GM18517 (cell line): ENCODE data around the gene RPAP3.
A peak's percentile ranks its signal among the peaks of the same experiment; 100 is the strongest.
"Not testable (repeated sequence)": the region's sequence is repeated elsewhere in the genome, so short reads cannot be mapped to it uniquely, and the experiment has no call there.

ENCODE experiments used
- ATAC-seq: cut with Tn5 transposase; IDR thresholded peaks from one replicate; pipeline ENCODE4 v1.9.1; 2021; ENCODE audit warnings: mild to moderate bottlenecking, moderate library complexity; ENCODE audit not compliant: unreplicated experiment

RPAP3 gene

DNA sequence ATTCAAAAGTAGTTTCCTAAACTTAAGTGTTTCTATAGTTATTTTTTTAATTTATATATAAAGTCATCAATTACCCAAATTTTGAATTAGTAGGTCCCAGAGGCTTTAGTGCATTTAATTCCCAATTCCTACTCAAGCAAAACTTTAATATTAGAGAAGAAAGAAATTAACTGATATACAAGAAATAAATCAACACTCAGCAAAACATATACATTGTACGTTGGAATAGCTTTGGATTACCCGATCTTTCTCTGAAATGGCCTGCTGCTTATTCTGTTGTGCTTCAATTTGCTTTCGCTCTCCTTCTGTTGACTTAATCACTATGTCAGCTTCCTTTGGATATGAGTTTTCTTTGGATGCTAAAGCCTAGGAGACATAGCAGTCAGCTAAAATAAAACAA, 18.2 kb downstream of the RPAP3 start:
- ATAC-seq = no peak

DNA sequence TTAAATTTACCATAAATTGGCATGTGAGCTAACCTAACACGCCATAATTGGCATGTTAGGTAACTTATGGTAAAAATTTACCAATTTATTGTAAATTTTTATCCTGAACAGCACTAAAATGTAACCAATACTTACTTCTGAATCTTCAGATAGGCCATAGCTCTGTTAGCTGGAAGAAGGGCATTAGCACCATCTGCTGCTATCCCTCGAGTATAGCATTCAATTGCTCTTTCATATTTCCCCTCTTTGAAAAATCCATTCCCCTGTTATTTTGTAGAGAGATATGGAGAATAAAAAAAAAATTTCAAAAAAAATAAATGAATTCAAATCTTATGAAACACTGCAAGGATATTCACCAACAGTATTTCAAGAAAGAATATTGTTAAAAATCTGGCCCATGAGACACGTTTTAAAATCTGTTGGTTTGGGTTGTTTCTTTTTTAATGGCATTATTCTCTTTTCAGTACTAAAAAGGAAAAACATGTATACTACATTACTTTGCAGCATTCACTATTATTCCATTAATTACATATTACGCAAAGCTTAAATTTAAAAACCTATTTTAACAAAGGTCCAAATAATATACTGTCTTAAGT, 19.1 kb downstream of the RPAP3 start:
- ATAC-seq = no peak

DNA sequence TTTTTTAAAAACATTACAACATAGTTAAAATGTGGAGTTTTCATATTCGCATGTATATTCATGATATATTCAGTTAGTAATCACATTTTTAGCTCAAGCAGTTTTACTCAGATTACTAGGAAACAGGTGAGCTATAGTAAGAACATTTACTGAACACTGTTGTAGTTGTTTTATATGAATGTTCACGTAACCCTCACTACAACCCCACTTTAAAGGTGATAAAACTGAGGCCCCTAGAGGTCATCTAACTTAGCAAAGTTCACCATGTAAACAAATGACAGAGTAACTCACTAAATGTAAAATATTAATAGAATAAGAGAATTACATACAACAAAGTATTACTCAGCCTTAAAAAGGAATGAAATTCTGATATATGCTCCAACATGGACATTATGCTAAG, 26.0 kb downstream of the RPAP3 start:
- no peak for ATAC-seq

DNA sequence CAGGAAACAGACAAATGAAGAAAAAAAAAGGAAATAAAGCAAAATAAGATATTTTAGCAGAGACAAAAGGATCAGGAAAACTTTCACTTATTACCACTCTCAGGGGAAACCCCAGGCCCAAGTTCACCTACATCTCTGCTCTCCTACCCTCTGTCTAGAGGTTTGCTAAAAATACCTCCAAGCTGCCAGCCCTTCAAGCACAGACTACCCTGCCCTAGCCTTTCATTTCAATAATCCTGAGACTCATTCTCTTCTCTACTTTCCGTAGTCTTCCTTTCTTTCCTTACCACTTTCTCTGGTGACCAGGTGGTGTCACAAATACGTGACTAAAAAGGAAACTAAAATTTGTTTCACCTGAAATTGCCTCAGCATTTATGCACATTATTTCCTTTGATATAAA, 33.8 kb downstream of the RPAP3 start:
- no peak for ATAC-seq

DNA sequence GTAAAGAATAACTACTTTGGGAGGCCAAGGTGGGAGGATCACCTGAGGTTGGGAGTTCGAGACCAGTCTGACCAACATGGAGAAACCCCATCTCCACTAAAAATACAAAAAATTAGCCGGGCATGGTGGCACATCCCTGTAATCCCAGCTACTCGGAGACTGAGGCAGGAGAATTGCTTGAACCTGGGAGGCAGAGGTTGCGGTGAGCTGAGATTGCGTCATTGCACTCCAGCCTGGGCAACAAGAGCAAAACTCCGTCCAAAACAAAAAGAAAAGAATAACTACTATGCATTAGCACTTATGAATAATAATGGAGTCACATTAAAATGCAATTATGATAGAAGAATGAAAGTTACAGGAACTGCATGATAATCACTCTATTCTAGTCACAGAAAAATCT, 37.9 kb downstream of the RPAP3 start:
- not testable (repeated sequence) for ATAC-seq

DNA sequence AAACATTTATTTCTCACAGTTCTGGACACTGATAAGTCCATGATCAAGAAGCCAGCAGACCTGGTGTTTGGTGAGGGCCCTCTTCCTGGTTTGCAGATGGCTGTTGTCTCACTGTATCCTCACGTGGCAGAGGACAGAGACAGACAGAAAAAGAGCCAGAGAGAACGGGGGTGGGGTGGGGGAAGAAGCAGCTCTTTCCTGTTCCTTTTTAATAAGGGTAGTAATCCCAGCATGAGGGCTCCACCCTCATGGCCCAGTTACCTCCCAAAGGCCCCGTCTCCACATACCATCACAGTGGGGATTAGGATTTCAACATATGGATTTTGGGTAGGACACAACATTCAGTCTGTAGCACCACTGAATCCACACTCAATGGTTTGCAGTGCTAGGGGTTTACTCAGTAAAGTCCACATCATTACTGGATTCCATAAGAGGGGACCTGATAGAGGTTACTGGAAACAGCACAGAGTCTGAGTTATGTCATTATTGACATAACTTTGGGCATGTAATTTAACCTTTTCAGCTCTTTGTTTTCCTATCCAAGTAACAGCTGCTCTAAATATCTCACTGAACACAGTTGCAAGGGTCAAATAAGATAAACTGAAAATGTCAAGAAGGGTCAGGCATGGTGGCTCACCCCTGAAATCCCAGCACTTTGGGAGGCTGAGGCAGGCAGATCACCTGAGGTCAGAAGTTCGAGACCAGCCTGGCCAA, 53.2 kb downstream of the RPAP3 start:
- ATAC-seq = no peak

DNA sequence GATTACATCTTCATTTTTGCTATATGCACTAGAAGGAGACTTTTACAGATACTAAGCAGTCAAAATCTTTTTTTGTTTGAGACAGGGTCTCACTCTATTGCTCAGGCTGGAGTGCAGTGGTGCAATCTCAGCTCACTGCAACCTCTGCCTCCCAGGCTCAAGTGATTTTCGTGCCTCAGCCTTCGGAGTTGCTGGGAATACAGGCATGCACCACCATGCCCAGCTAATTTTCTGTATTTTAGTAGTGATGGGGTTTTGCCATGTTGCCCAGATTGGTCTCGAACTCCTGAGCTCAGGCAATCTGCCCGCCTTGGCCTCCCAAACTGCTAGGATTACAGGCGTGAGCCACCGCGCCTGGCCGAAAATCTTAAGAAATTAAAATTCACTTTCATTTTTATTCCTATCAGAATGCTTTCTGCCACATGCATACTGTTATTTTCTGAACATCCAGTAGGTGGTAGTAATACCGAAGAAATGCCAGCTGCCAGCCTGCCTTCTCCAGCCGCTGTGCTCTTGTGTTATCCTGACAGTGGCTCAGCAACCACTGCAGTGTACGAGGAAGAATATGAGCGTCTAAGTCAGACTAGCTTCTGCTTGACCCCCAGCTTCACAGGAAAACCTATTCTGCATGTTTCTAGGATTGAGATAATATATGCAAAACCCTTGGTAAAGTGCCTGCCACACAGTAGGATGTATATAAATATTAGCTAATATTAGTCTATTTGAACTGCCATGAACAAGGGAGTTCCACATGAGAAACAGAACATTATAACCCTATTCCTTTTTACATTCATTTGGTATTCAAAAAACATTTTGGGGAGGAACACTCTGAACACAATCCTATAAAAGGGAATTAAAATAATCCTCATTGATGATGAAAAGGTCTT, 54.2 kb downstream of the RPAP3 start:
- ATAC-seq = peak; percentile 64

DNA sequence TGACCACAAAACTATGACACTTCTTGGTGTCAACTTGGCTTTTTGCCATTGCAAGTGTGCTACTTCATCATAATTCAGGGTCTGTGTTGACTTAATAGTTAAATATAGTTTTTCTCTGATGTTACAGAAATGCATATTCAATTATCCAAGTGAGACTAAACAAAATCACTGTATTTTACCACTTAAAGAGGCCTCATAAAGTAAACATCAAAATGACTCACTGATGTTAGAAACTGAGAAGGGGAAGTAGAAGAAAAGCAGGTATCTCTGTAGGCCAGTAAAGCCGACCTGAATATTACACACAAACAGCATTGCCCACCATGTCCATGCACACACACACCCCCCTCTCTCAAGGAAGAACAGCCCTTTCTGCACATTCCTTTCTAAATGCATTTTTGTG, 55.4 kb downstream of the RPAP3 start:
- ATAC-seq = peak; percentile 84

DNA sequence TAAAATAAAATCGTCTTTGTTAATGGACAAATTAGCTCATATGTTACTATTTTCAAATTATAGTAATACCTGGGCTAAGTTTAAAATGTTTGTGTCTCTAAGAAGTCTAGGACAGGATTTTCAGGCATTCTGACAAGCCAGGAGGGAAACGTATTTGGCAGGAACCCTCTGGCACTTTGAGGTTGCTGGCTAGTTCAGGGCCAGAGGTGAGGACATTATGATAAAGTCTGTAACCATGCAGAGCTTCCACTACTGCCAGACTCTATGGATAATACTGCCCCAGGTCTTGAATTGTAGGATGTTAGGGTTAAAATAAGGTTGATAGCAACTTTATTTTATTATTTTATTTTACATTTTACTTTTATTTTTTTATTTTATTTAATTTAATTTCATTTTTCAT, 56.4 kb downstream of the RPAP3 start:
- no peak for ATAC-seq

DNA sequence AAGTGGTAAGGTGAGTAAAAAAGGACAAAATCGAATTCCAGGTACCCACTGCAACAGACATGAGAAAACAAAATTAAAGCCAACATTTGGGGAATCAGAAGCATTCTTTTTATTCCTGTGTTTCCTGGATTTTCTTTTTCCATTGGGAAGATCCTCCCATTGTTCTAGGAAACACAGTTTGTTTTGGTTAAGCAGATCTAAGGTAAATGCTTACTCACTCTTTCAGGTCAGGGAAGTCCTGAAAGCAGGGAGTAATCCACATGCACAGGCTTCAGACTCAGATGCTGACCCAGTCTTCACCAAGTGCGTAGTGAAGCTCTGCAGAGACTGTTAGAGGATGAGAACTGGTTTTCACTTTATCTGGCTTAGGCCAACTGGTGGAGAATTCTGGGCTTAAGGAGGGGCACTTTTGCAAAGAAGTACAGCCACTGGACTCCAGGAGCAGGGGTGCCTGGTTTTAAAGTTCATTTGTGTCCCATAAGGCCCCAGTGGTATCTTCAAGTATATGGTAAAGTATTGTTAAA, 57.7 kb downstream of the RPAP3 start:
- no peak for ATAC-seq

DNA sequence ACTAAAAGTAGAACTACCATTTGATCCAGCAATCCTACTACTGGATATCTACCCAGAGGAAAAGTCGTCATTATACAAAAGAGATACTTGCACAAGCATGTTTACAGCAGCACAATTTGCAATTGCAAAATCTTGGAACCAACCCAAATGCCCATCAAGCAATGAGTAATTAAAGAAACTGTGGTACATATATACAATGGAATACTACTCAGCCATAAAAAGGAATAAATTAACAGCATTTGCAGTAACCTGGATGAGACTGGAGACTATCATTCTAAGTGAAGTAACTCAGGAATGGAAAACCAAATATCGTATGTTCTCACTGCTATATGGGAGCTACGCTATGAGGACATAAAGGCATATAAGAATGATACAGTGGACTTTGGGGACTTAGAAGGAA, 63.5 kb downstream of the RPAP3 start:
- ATAC-seq = not testable (repeated sequence)

DNA sequence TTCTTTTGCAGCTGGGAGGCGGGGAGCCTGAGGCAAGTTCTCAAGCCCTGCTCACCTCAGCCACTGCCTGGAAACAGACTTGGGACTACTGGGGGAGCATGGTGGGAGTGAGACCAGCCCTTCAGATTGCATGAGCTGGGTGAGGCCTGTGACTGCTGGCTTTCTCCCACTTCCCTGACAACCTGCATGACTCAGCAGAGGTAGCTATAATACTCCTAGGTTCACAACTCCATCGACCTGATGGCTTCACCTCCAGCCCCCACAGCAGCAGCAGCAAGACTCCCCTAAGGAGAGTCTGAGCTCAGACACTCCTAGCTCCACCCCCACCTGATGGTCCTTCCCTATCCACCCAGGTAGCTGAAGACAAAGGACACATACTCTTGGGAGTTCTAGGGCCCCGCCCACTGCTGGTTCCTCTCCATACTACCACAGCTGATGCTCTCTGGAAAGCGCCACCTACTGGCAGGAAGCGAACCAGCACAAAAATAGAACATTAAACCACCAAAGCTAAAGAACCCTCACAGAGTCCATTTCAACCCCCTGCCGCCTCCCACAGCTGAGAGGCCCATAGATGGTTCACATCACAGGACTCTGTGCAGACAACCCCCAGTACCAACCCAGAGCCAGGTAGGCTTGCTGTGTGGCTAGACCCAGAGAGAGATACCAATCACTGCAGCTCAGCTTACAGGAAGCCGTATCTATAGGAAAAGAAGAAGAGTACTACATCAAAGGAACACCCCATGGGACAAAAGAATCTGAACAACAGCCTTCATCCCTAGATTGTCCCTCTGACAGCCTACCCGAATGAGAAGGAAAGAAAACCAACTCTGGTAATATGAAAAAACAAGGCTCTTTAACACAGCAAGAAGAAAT, 68.7 kb downstream of the RPAP3 start:
- no peak for ATAC-seq

DNA sequence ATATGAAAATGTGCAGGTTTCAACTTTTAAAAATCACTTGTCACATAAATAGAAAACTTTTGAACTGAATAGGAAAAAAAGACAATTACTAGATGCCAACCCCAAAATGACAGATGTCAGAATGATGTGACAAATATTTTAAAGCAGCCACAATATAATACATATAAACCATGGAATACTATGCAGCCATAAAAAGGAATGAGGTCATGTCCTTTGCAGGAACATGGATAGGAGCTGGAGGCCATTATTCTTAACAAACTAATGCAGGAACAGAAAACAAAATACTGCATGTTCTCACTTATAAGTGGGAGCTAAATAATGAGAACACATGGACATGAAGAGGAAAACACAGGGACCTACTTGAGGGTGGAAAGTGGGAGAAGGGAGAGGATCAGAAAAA, 70.1 kb downstream of the RPAP3 start:
- not testable (repeated sequence) for ATAC-seq

DNA sequence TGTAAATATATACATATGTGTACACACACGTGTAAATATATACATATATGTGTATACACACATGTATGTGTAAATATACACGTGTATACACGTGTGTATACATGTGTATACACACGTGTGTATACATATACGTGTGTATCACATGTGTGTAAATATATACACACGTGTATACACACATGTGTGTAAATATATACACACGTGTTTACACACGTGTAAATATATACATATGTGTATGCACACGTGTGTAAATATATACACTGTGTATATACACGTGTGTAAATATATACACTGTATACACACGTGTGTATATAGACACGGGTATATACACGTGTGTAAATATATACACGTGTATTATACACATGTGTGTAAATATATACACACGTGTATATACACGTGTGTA, 71.7 kb downstream of the RPAP3 start:
- ATAC-seq = no peak

DNA sequence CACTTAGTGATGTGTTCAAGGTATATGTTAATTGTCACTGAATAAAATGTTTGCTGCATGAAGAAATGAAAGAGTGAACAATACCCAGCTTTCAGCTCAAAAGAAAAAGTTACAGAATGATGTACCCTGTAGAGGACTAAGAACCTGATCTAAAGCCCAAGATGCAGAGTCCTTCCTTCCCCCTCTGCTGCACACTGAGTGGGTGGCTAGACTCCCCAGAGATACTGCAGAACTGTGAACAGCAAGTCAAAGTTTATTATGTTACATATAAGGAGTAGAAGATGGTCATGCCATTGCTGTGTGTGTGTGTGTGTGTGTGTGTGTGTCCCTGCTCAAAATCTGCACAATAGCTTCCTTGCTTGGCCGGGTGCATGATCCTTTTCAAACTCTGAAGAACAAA, 83.9 kb downstream of the RPAP3 start:
- no peak for ATAC-seq

DNA sequence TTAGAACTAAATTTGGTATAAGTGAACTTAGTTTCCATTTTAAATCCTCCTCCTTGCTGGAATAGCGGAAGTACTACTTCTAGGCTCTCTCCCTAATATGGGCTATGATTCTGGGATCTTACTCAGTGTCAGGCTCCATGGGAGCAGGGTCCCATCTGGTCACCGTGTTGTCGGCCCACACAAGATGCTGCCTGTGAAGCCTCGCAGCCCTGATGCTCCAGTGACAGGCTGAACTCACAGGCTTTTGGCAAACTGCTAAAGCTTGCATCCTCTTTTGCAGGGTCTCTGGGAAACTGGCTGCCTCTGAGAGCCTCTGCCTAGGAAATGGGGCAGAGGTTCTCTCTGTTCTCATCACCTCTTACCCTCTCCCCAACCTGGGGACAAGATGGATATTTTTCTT, 88.4 kb downstream of the RPAP3 start:
- no peak for ATAC-seq

DNA sequence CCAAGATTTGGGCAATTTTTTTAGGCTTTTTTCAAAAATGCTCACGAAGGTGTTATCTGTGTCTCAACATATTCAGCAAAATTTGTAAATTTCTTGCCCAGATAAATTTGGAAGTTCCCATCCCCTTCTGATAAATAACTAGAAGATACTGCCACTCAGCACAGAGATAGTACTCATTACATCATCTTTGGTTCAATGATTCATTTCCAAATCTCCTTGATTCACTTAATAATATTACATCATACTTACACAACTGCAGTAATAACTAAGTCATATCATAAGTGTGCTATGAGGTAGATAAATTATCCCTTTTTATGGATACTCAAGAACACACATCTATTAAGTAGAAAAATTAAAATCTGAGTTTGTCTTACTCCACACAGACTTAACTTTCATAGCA, 89.4 kb downstream of the RPAP3 start:
- no peak for ATAC-seq

DNA sequence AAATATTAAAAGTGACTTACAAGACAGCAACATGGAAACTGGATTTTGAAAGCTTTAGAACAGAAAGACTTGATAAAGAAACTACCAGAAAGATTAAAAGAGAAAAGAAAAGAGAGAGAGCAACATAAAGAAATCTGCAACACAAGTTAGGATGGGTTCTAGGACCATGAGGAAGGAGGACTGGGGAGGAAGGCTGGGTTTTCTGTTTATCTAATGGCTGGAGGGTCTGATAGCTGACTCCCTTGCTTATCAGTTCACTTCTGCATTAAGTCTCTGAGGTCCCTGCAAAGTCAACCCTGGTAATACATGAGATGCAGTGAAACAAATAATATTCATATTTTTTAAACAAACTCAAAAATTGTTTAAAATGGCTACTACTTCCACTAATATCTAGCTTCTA, 90.1 kb downstream of the RPAP3 start:
- ATAC-seq = no peak

DNA sequence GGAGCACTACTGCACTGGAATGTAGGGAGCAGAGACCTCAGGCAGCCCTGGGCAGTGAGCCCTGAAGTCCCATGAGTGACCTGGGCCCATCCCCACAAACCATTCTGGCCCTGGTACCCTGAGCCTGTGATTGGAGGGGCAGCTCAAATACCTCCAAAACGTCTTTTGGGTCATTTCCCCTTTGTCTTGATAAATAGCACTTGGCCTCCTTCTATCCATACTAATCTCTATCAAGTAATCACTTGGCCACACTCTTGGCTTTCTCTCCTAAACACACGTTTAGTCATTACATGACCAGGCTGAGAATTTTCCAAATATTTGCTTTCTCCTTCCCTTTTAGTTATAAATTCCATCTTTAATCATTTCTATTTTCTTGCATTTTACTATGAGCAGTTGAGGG, 91.3 kb downstream of the RPAP3 start:
- ATAC-seq = no peak

DNA sequence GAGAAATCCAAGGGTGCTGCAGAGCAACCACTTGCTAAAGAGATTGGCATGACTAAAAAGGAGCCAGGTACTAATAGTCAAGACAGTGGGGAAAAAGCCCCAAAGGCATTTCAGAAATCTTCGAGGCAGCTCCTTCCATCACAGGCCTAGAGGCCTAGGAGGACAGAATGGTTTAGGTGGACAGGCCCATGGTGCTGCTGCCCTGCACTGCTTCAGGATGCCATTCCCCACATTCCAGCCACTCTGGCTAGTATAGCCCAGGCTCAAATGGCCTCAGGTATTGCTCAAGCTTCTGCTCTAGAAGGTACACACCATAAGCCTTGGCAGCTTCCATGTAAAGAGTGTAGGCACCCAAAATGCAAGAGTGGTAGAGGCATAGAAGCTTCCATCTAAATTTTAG, 92.9 kb downstream of the RPAP3 start:
- no peak for ATAC-seq

DNA sequence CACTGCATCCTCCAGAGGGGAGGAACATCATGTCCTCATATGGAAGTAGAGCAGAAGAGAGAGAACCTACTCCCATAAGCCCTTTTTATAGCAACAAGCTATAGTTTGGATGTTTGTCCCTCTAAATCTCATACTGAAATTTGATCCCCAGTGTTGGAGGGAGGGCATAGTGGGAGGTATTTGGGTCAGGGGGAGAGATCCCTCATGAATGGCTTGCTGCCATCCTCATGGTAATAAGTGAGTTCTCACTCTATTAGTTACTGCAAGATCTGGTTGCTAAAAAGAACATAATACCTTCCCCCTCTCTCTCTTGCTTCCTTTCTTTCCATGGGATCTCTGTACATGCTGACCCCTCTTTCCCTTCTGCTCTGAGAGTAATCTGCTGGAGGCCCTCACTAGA, 93.9 kb downstream of the RPAP3 start:
- ATAC-seq = no peak
